HG03025 (cell line): Measurements from ENCODE around the gene CSNK2A3.

Experiments used
- ATAC-seq: cut with Tn5 transposase; IDR thresholded peaks from one replicate; pipeline ENCODE4 v1.9.1; 2021; ENCODE audit warnings: mild to moderate bottlenecking, moderate library complexity; ENCODE audit not compliant: unreplicated experiment, low FRiP score

CSNK2A3 gene

DNA sequence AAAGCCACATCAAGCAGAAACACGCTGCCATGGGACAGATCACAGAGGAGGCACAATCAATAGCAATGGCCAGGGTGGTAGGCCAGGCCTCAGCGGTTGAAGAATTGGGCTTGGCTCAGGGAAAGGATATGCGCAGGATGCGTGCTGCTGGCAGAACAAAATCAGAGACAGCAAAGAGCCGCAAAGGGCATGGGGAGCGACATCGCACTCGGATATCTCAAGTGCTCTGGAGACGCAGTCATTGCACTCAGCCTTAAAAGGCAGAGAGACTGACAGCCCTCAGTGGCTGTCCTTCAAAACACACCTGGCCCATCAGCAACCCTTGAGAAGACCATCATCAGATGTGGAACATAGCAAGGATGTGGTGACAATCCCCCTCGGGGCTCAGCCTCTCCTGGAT lies 50.5 kb downstream of the CSNK2A3 start:
- ATAC-seq, result no peak
